Astrocyte (in vitro differentiated cells and primary cell): ENCODE results near the gene WDR41.

Source experiments
- EZH2 ChIP-seq: IDR thresholded peaks from 2 replicates; pipeline ENCODE4 v1.6.1; 2012; ENCODE audit warnings: mild to moderate bottlenecking, low read length, inconsistent platforms; ENCODE audit not compliant: insufficient read depth
- TF ChIP-seq, protein P1 (sequence below): IDR thresholded peaks from 2 replicates; pipeline ENCODE4 v1.5.1; 2011; ENCODE audit warnings: low read depth, mild to moderate bottlenecking, inconsistent platforms, low read length, moderate library complexity; ENCODE audit not compliant: insufficient read depth

GRCh38 chr5:77418601-77419581 is 73.2 kb downstream of the WDR41 start:
- TF ChIP-seq, protein P1, sequence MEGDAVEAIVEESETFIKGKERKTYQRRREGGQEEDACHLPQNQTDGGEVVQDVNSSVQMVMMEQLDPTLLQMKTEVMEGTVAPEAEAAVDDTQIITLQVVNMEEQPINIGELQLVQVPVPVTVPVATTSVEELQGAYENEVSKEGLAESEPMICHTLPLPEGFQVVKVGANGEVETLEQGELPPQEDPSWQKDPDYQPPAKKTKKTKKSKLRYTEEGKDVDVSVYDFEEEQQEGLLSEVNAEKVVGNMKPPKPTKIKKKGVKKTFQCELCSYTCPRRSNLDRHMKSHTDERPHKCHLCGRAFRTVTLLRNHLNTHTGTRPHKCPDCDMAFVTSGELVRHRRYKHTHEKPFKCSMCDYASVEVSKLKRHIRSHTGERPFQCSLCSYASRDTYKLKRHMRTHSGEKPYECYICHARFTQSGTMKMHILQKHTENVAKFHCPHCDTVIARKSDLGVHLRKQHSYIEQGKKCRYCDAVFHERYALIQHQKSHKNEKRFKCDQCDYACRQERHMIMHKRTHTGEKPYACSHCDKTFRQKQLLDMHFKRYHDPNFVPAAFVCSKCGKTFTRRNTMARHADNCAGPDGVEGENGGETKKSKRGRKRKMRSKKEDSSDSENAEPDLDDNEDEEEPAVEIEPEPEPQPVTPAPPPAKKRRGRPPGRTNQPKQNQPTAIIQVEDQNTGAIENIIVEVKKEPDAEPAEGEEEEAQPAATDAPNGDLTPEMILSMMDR = no peak
- TF ChIP-seq EZH2 = no peak
